Large intestine (tissue), 3 donors: ENCODE data around the gene BMP8A. TPM values are rescaled to one million over a fixed set of nuclear protein-coding genes. Genes with fewer than 3 reads are reported as not detected.
A peak's percentile ranks its signal among the peaks of the same experiment; 100 is the strongest.
"Not testable (repeated sequence)": the region's sequence is repeated elsewhere in the genome, so short reads cannot be mapped to it uniquely, and the experiment has no call there.

ENCODE experiments used
- DNase-seq, 2 donors: peaks; one replicate each; pipeline versions ENCODE4 v3.0.0 to v3.0.0-alpha.2; 2013
- H3K27ac ChIP-seq: one replicate; pipeline ENCODE4 v1.5.1; 2013; ENCODE audit warnings: low read length
- H3K27me3 ChIP-seq: 2 replicates; pipeline ENCODE4 v1.6.1; 2013; ENCODE audit warnings: low read length; ENCODE audit not compliant: control insufficient read depth, insufficient read depth
- H3K36me3 ChIP-seq: 2 replicates; pipeline ENCODE4 v1.6.1; 2013; ENCODE audit warnings: low read length; ENCODE audit not compliant: control insufficient read depth, insufficient read depth
- H3K4me1 ChIP-seq: one replicate; pipeline ENCODE4 v1.6.1; 2013; ENCODE audit warnings: low read length; ENCODE audit not compliant: control insufficient read depth, insufficient read depth
- H3K4me3 ChIP-seq: one replicate; pipeline ENCODE4 v1.5.1; 2013; ENCODE audit warnings: low read length
- H3K9me3 ChIP-seq: one replicate; pipeline ENCODE4 v1.6.1; 2013; ENCODE audit warnings: mild to moderate bottlenecking, low read depth, low read length, moderate library complexity; ENCODE audit not compliant: control insufficient read depth
- WGBS: methylation state at CpG from one replicate; pipeline ENCODE4 v1.1.5; 2013; ENCODE audit warnings: low lambda C conversion rate; ENCODE audit not compliant: insufficient coverage; 5-methylcytosine and 5-hydroxymethylcytosine counted together
- polyA plus RNA-seq: library from polyadenylated mRNA; unstranded; fragments of 120-200 nt; gene quantifications from one replicate; pipeline ENCODE4 v1.2.1, GENCODE V29; 2013

BMP8A gene
- polyA plus RNA-seq, 1 donor, result 0.69 TPM

- H3K4me3 ChIP-seq, DNase-seq, H3K36me3 ChIP-seq, H3K27ac ChIP-seq, H3K27me3 ChIP-seq, H3K4me1 ChIP-seq, H3K9me3 ChIP-seq: not testable (repeated sequence)
- WGBS, result no CpG with 5 or more reads among the region's 9 CpGs
These were observed 13.0 kb downstream of the BMP8A start for GRCh38 chr1:39504436-39504835.

DNA sequence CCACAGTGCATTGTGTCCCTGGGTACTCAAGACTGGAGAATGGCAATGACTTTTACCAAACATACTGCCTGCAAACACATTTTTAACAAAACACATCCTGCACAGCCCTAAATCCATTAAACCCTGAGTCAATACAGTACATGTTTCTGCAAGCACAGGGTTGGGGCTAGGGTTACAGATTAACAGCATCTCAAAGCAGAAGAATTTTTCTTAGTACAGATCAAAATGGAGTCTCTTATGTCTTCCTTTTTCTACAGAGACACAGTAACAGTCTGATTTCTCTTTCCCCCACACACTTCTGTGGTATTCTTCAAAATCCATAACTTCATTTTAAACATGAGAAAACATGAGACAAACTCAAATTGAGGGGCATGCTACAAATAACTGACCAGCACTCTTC lies 13.9 kb downstream of the BMP8A start:
- Histone ChIP-seq H3K27ac (no peak overlapping the region), H3K4me1 (no peaks in the 10 kb centered on the region)

GRCh38 chr1:39507230-39507928 lies 15.9 kb downstream of the BMP8A start:
- no peaks in the 10 kb centered on the region for H3K27me3 ChIP-seq
- no peak for DNase-seq
- H3K27ac ChIP-seq, result no peak overlapping the region
- H3K4me1 ChIP-seq, result peaks cover 5% of the 10 kb centered on the region
- no peak overlapping the region for H3K4me3 ChIP-seq
- H3K9me3 ChIP-seq, result no peaks in the 10 kb centered on the region
- no peaks in the 10 kb centered on the region for H3K36me3 ChIP-seq
- no CpG with 5 or more reads among the region's 14 CpGs for WGBS

More for the DNA sequence above, 13.9 kb downstream of the BMP8A start:
- H3K36me3 ChIP-seq, result no peaks in the 10 kb centered on the region
- no peaks in the 10 kb centered on the region for H3K9me3 ChIP-seq
- no peak for DNase-seq
- no peaks in the 10 kb centered on the region for H3K27me3 ChIP-seq
- no peak overlapping the region for H3K4me3 ChIP-seq

DNA sequence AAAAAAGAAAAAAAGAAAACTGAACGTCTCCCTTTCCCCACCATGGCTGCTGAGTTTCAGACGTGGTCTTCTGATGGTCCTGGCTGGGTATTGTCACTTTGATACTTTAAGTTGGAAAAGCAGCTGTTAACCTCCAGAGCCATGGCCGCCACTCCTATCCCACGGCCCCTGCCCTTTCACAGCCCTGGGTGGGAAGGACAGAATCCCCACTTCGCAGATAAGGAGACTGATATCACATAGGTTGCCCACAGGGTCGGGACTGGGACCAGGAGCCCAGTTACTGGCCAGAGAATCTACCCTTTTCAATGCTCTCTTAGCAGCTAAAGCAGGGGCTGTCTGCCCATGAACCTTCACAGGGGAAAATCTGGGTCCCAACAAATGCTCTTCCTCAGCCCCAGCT lies 16.8 kb downstream of the BMP8A start:
- H3K9me3 ChIP-seq, result no peaks in the 10 kb centered on the region
- no CpG with 5 or more reads among the region's 6 CpGs for WGBS
- no peak overlapping the region for H3K4me3 ChIP-seq
- no peak for DNase-seq
- H3K36me3 ChIP-seq, result no peaks in the 10 kb centered on the region
- no peak overlapping the region for H3K27ac ChIP-seq
- no peaks in the 10 kb centered on the region for H3K27me3 ChIP-seq
- H3K4me1 ChIP-seq, result peaks cover 5% of the 10 kb centered on the region

GRCh38 chr1:39508857-39509305 lies 17.4 kb downstream of the BMP8A start:
- WGBS, result no CpG with 5 or more reads among the region's 11 CpGs
- peaks cover 5% of the 10 kb centered on the region for H3K4me1 ChIP-seq
- H3K9me3 ChIP-seq, result no peaks in the 10 kb centered on the region
- no peak overlapping the region for H3K27ac ChIP-seq
- no peaks in the 10 kb centered on the region for H3K36me3 ChIP-seq
- DNase-seq, result no peak
- no peak overlapping the region for H3K4me3 ChIP-seq
- no peaks in the 10 kb centered on the region for H3K27me3 ChIP-seq

DNA sequence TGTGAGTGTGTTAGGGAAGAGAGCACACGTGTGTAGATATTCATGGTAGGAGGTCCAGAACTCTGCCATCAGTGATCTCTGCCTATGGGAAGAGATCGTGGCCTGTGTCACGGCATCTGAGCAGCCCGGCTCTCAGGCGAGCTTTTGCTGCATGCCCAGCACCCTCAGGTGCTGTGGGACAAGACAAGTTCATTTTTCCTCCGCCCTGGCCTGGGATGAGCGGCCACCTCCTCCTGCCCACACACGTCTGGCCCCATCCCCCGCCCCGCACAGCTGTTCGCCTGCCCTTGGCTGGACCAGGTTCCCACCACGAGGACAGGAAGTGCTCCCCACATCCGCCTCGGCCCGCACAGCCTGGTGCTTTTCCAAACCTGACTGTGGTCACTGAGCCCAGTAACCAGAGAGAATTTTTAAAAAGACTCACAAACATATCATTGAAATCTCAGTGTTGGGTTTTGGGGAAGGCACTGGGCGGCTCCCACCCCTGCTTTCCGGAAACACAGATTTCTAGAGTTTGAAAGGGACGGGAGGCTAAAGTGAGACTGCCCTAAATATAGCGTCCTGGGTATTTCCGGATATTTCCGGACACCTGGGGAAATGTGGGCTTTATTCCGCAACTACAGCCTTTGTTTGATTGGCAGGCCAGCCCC lies 18.0 kb downstream of the BMP8A start:
- no CpG with 5 or more reads among the region's 22 CpGs for WGBS
- Histone ChIP-seq H3K4me1 (peaks cover 5% of the 10 kb centered on the region), H3K27me3 (peaks cover under 1% of the 10 kb centered on the region), H3K9me3 (no peaks in the 10 kb centered on the region), H3K27ac (no peak overlapping the region), H3K4me3 (no peak overlapping the region), H3K36me3 (no peaks in the 10 kb centered on the region)
- peak in 1 of 2 donors; percentile 12 for DNase-seq

GRCh38 chr1:39510570-39511186 lies 19.2 kb downstream of the BMP8A start:
- H3K36me3 ChIP-seq, H3K4me1 ChIP-seq, H3K27me3 ChIP-seq, H3K4me3 ChIP-seq, H3K9me3 ChIP-seq, H3K27ac ChIP-seq: not testable (repeated sequence)
- WGBS, result no CpG with 5 or more reads among the region's 20 CpGs
- DNase-seq, result peak in 1 of 2 donors; percentile 45

- no CpG with 5 or more reads among the region's 13 CpGs for WGBS
- not testable (repeated sequence) for H3K4me1 ChIP-seq, H3K9me3 ChIP-seq, H3K36me3 ChIP-seq, H3K4me3 ChIP-seq, DNase-seq, H3K27me3 ChIP-seq, H3K27ac ChIP-seq
These were observed 20.0 kb downstream of the BMP8A start for GRCh38 chr1:39511477-39511876.

GRCh38 chr1:39512234-39512847 lies 20.9 kb downstream of the BMP8A start:
- DNase-seq, H3K4me1 ChIP-seq, H3K9me3 ChIP-seq, H3K4me3 ChIP-seq, H3K27me3 ChIP-seq, H3K27ac ChIP-seq, H3K36me3 ChIP-seq: not testable (repeated sequence)
- WGBS, result no CpG with 5 or more reads among the region's 25 CpGs

DNA sequence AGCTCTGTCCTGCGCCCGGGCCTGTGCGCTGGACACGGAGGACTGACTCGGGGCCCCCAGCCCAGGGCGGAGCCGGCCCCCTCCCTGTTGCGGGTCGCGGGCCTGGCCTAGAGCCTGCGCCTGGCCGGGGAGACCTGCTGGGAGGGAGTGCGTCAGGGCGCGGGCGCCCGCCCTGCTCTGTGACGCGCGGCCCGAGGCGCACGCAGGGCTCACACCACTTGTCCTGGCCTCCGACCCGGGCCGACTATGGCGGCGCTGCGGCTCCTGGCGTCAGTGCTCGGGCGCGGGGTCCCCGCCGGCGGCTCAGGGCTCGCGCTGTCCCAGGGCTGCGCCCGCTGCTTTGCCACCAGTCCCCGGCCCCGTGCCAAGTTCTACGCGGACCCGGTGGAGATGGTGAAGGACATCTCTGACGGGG lies 23.3 kb downstream of the BMP8A start:
- H3K4me1 ChIP-seq, H3K9me3 ChIP-seq, H3K27me3 ChIP-seq, H3K4me3 ChIP-seq, H3K27ac ChIP-seq, H3K36me3 ChIP-seq: not testable (repeated sequence)
- DNase-seq, result peak in 1 of 2 donors; percentile 22
- WGBS, result no CpG with 5 or more reads among the region's 46 CpGs
